ENCODE data around the gene SERINC4.

The SERINC4 gene

GRCh38 chr15:43748376-43748775, 51.6 kb downstream of the SERINC4 start:
- peak; percentile 43 for DNase-seq

- peak; percentile 66 for DNase-seq
Observed at GRCh38 chr15:43746903-43747309, 53.1 kb downstream of the SERINC4 start.

- DNase-seq, result peak; percentile 92
Observed at GRCh38 chr15:43746245-43746902, 53.6 kb downstream of the SERINC4 start, which contains the start of gene PDIA3. Gene PDIA3, plus strand, starts transcription at chr15:43746438. Its CDS starts 102 bp downstream, at chr15:43746540.

Data from fibroblast of skin of right biceps (primary cell).